AG04450 (cell line): Measurements from ENCODE around the gene RET. TPM values are rescaled to one million over a fixed set of nuclear protein-coding genes. Genes with fewer than 3 reads are reported as not detected.

Experiments
- CTCF ChIA-PET: fragments of 300-600, 350-600 bp; formaldehyde crosslinking; extraction: SDS; loops from one replicate; lab custom pipeline; 2022; ENCODE audit warnings: antibody characterized with exemption, inconsistent platforms; lab: Charles Lee
- POLR2A ChIA-PET: fragments of 350-600 bp; formaldehyde crosslinking; extraction: SDS; loops from one replicate; lab custom pipeline; 2021; ENCODE audit warnings: antibody characterized with exemption, inconsistent platforms; lab: Yijun Ruan, JAX
- DNase-seq: peaks from one replicate; pipeline ENCODE4 v3.0.0-alpha.2; 2011; ENCODE audit warnings: low read depth, low spot score
- H3K27ac ChIP-seq: one replicate; pipeline ENCODE4 v1.5.1; 2012; ENCODE audit warnings: low read depth, low read length, control low read depth
- H3K27me3 ChIP-seq: one replicate; pipeline ENCODE4 v1.6.0; 2012; ENCODE audit warnings: low read length; ENCODE audit not compliant: control insufficient read depth, insufficient read depth
- H3K4me3 ChIP-seq: 2 replicates; pipeline ENCODE4 v1.5.1; 2011; ENCODE audit warnings: mild to moderate bottlenecking, low read depth, low read length, control low read depth
- H3K9me3 ChIP-seq: 2 replicates; pipeline ENCODE4 v1.5.1; 2012; ENCODE audit warnings: low read length; ENCODE audit not compliant: control insufficient read depth, insufficient read depth
- polyA plus RNA-seq: library from polyadenylated mRNA; depleted of rRNA; stranded (reverse); fragments of >200 nt; gene quantifications from 2 replicates; pipeline ENCODE4 v1.2.3, GENCODE V29; 2011
- TF ChIP-seq, protein P1 (sequence below): IDR thresholded peaks from 2 replicates; pipeline ENCODE4 v1.5.1; 2011; ENCODE audit warnings: low read depth, low read length, control low read depth, inconsistent platforms

Gene RET
- polyA plus RNA-seq, 1 experiment: 0.06 TPM

DNA sequence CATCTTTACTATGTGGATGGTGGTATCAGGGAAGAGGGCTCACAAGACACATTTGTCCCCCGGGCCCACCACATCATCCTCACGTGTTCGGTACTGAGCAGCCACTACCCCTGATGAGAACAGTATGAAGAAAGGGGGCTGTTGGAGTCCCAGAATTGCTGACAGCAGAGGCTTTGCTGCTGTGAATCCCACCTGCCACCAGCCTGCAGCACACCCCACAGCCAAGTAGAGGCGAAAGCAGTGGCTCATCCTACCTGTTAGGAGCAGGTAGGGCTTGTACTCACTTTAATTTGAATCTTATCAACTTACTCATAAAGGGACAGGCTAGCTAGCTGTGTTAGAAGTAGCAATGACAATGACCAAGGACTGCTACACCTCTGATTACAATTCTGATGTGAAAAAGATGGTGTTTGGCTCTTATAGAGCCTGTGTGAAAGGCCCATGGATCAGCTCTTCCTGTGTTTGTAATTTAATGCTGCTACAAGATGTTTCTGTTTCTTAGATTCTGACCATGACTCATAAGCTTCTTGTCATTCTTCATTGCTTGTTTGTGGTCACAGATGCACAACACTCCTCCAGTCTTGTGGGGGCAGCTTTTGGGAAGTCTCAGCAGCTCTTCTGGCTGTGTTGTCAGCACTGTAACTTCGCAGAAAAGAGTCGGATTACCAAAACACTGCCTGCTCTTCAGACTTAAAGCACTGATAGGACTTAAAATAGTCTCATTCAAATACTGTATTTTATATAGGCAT lies 52.3 kb downstream of the RET start:
- Histone ChIP-seq H3K4me3 (no peak overlapping the region), H3K9me3 (no peaks in the 10 kb centered on the region; the same call in 1 of the 2 replicates), H3K27me3 (peaks cover 28% of the 10 kb centered on the region), H3K27ac (peak overlapping the region; percentile 55)
- TF ChIP-seq, protein P1, sequence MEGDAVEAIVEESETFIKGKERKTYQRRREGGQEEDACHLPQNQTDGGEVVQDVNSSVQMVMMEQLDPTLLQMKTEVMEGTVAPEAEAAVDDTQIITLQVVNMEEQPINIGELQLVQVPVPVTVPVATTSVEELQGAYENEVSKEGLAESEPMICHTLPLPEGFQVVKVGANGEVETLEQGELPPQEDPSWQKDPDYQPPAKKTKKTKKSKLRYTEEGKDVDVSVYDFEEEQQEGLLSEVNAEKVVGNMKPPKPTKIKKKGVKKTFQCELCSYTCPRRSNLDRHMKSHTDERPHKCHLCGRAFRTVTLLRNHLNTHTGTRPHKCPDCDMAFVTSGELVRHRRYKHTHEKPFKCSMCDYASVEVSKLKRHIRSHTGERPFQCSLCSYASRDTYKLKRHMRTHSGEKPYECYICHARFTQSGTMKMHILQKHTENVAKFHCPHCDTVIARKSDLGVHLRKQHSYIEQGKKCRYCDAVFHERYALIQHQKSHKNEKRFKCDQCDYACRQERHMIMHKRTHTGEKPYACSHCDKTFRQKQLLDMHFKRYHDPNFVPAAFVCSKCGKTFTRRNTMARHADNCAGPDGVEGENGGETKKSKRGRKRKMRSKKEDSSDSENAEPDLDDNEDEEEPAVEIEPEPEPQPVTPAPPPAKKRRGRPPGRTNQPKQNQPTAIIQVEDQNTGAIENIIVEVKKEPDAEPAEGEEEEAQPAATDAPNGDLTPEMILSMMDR: no peak
- CTCF ChIA-PET: interaction anchor here (0.6 to 1.5 kb wide), 4 partner anchors 10 to 1033 kb away, joined by 3 to 5 read pairs (median 4); no protein-coding TSS in a partner anchor
- peak; percentile 91 for DNase-seq
- POLR2A ChIA-PET: interaction anchor here (0.7 to 1.4 kb wide), 3 partner anchors 10 to 32 kb away, joined by 3 to 12 read pairs (median 7); partner anchors contain the start of gene CSGALNACT2

DNA sequence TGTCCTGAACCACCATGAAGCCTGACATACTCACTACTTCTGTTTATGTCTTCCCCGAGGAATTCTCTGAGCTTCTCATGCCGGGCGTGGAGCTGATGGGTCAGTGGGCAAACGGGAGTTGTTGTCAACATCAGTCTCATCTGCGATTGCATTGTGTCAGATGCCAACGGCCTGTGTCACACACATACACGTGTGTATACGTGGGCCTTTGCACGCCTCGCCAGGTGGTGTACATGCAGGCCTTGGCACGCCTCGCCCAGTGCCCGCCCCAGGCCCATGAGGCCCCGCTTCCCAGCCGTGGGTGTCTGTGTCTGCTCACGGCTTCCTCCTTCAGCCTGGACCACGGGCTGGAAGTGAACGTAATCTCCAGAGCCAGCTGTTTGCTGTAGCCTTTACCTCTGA lies 53.9 kb downstream of the RET start:
- CTCF ChIA-PET: interaction anchor here (0.6 kb wide), 1 partner anchor 257 kb away, joined by 5 read pairs; no protein-coding TSS in a partner anchor
- H3K9me3 ChIP-seq: no peaks in the 10 kb centered on the region; the same call in 1 of the 2 replicates
- no peak overlapping the region for H3K4me3 ChIP-seq
- TF ChIP-seq, protein P1: no peak
- H3K27me3 ChIP-seq: peaks cover 24% of the 10 kb centered on the region
- no peak for DNase-seq
- H3K27ac ChIP-seq: no peak overlapping the region
- POLR2A ChIA-PET: no interaction called here

DNA sequence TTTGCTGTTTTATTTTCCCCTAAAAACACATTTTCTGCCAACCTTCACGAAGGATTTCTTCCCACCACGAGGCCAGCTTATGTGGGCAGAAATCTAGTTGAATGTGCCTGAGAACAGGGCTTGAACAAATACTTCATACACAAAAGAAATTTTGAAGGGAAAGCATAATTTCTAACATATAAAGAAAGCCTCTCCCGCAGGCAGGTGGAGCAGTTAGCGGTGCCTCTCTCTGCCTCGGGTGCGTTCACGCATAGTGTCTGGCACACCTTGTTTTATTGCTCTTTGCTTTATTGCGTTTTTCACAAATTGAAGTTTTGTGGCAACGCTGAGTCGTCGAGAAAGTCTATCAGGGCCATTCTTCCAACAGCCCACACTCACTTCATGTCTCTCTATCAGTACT lies 54.4 kb downstream of the RET start:
- DNase-seq: no peak
- no peak overlapping the region for H3K27ac ChIP-seq
- H3K27me3 ChIP-seq: peaks cover 20% of the 10 kb centered on the region
- no peaks in the 10 kb centered on the region; the same call in 1 of the 2 replicates for H3K9me3 ChIP-seq
- H3K4me3 ChIP-seq: no peak overlapping the region
- ChIA-PET CTCF (no interaction called here), POLR2A (no interaction called here)
- TF ChIP-seq, protein P1: no peak

DNA sequence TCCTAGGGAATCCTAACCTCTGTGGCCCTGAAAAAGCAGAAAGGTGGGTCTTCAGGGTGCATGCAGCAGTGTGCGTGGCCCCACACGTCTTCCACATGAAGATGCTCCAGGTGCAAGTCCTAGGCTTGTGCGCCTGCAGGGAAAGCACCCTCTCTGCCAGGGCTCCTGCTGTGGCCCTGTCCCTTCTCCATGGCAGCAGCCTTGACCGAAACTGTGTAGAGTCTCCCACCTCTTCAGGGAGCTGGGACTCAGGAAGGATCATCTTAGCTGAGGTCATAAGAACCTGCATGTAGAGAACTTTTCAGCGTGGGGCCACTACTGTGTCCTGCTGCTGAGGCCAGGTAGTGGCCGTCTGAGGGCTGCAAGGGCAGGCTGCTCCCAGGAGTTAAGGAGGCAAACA lies 55.0 kb downstream of the RET start:
- POLR2A ChIA-PET: no interaction called here
- H3K9me3 ChIP-seq: no peaks in the 10 kb centered on the region; the same call in 1 of the 2 replicates
- no peak overlapping the region for H3K27ac ChIP-seq
- H3K27me3 ChIP-seq: peaks cover 18% of the 10 kb centered on the region
- CTCF ChIA-PET: interaction anchor here (1.6 to 1.8 kb wide), 2 partner anchors 70 to 73 kb away, joined by 4 to 5 read pairs; no protein-coding TSS in a partner anchor
- TF ChIP-seq, protein P1: no peak
- H3K4me3 ChIP-seq: no peak overlapping the region
- no peak for DNase-seq
